HG02840 (cell line): ENCODE results near the gene SLC41A3.

Source experiments
- ATAC-seq: cut with Tn5 transposase; IDR thresholded peaks from one replicate; pipeline ENCODE4 v1.9.1; 2021; ENCODE audit warnings: mild to moderate bottlenecking, moderate library complexity, moderate number of reproducible peaks; ENCODE audit not compliant: unreplicated experiment, low FRiP score

SLC41A3 gene

GRCh38 chr3:126033051-126033745 is 50.7 kb downstream of the SLC41A3 start:
- no peak for ATAC-seq

- no peak for ATAC-seq
Measured at GRCh38 chr3:126031981-126032471, 51.9 kb downstream of the SLC41A3 start.

- no peak for ATAC-seq
Measured at GRCh38 chr3:126030455-126030854, 53.5 kb downstream of the SLC41A3 start.

GRCh38 chr3:126029241-126029640 is 54.7 kb downstream of the SLC41A3 start:
- ATAC-seq = no peak

- no peak for ATAC-seq
Measured at GRCh38 chr3:126028096-126028495, 55.8 kb downstream of the SLC41A3 start.

- no peak for ATAC-seq
Measured at GRCh38 chr3:126026761-126027160, 57.2 kb downstream of the SLC41A3 start.

GRCh38 chr3:126026277-126026751 is 57.6 kb downstream of the SLC41A3 start:
- no peak for ATAC-seq

GRCh38 chr3:126025862-126026261 is 58.1 kb downstream of the SLC41A3 start:
- ATAC-seq = no peak

- no peak for ATAC-seq
Measured at GRCh38 chr3:126025116-126025729, 58.7 kb downstream of the SLC41A3 start.

GRCh38 chr3:126024049-126024854 is 59.7 kb downstream of the SLC41A3 start:
- no peak for ATAC-seq

GRCh38 chr3:126023390-126023789 is 60.5 kb downstream of the SLC41A3 start:
- ATAC-seq = no peak

- no peak for ATAC-seq
Measured at GRCh38 chr3:126022741-126023359, 61.1 kb downstream of the SLC41A3 start.

GRCh38 chr3:126021702-126022101 is 62.2 kb downstream of the SLC41A3 start:
- ATAC-seq = no peak

GRCh38 chr3:126021224-126021623 is 62.7 kb downstream of the SLC41A3 start:
- ATAC-seq = no peak

GRCh38 chr3:126019683-126020082 is 64.2 kb downstream of the SLC41A3 start:
- ATAC-seq = no peak

GRCh38 chr3:126018995-126019394 is 64.9 kb downstream of the SLC41A3 start:
- ATAC-seq = no peak

GRCh38 chr3:126018545-126018944 is 65.4 kb downstream of the SLC41A3 start:
- ATAC-seq = no peak

- no peak for ATAC-seq
Measured at GRCh38 chr3:126017362-126017761, 66.6 kb downstream of the SLC41A3 start.

- ATAC-seq = no peak
Measured at GRCh38 chr3:126016616-126017015, 67.3 kb downstream of the SLC41A3 start.

- ATAC-seq = no peak
Measured at GRCh38 chr3:126015075-126015474, 68.8 kb downstream of the SLC41A3 start.

- no peak for ATAC-seq
Measured at GRCh38 chr3:126014252-126014651, 69.7 kb downstream of the SLC41A3 start.
